ENCODE measurements around the gene GRAMD1A. TPM values are rescaled to one million over a fixed set of nuclear protein-coding genes. Genes with fewer than 3 reads are reported as not detected.

GRAMD1A gene
- polyA plus RNA-seq (2011; rRNA removed): 51.0 and 74.9 TPM in 2 replicates
- polyA minus RNA-seq (2011; rRNA and poly(A)+ RNA removed): 43.4 and 49.7 TPM in 2 replicates

DNA sequence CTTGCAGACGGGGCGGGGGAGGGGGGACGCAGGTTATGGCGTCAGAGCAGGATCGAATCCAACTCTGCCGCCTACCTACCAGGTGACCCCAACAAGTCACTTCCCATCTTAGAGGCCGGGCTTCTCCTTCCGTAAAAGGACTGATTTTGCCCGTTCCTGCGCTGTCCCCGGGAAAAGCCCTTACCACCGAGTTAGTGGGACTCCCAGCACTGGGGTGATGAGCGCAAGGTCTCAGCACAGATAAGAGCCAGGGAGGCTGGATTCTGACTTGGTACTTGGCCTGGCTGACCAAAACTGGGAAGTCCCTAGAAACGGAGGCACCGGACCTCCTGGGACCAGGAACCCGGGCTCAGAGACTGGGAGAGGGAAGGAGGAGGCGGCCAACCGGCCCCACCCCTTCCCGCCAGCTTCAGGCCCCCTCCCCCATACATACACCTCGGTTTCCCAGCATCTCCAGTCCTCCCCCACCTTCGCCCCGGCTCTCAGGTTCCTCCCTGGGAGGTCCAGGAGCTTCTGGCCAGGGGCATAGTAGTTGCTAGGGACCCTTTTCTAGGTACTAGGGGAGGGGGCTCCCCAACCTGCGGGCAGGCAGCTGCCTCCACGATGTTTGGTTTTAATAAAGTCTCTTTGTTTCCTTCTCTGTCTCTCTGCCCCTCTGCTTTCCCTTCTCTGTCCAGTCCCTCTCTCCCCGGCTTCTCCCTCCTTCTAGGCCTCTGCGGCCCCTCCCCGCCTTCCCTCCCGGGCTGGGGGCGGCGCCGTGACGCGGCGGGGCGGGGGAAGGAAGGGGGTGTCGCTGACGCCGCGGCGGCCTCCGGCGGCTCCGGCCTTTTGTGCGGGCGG is at the start of gene GRAMD1A:
GRAMD1A (plus strand) TSS at position 826 of the 840 bp plus-strand sequence. CDS start 156 bp downstream, outside the sequence.
- ChIA-PET CTCF (interaction anchor here (0.6 to 2.6 kb wide), 7 partner anchors 10 to 142 kb away, joined by 3 to 16 read pairs (median 3); no protein-coding TSS in a partner anchor), POLR2A (no interaction called here)
- DNase-seq (ENCODE audit: low read depth): peak; percentile 38
- TF ChIP-seq, protein P1, sequence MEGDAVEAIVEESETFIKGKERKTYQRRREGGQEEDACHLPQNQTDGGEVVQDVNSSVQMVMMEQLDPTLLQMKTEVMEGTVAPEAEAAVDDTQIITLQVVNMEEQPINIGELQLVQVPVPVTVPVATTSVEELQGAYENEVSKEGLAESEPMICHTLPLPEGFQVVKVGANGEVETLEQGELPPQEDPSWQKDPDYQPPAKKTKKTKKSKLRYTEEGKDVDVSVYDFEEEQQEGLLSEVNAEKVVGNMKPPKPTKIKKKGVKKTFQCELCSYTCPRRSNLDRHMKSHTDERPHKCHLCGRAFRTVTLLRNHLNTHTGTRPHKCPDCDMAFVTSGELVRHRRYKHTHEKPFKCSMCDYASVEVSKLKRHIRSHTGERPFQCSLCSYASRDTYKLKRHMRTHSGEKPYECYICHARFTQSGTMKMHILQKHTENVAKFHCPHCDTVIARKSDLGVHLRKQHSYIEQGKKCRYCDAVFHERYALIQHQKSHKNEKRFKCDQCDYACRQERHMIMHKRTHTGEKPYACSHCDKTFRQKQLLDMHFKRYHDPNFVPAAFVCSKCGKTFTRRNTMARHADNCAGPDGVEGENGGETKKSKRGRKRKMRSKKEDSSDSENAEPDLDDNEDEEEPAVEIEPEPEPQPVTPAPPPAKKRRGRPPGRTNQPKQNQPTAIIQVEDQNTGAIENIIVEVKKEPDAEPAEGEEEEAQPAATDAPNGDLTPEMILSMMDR (IDR thresholded peaks at IDR 0.05; ENCODE audit: insufficient read depth, low read depth, low read length): no peak
- Histone ChIP-seq H3K36me3 (ENCODE audit: control insufficient read depth, insufficient read depth, low read length) (no peaks in the 10 kb centered on the region), H3K27me3 (ENCODE audit: control insufficient read depth, insufficient read depth, low read length) (no peaks in the 10 kb centered on the region), H3K4me3 (ENCODE audit: low read depth, low read length) (peak within 1 kb of the TSS; percentile 87)

GRCh38 chr19:34953092-34953491 is 47.0 kb upstream of the GRAMD1A start:
- Histone ChIP-seq H3K36me3 (ENCODE audit: control insufficient read depth, insufficient read depth, low read length) (peaks cover 8% of the 10 kb centered on the region), H3K27me3 (ENCODE audit: control insufficient read depth, insufficient read depth, low read length) (no peaks in the 10 kb centered on the region), H3K4me3 (ENCODE audit: low read depth, low read length) (no peak overlapping the region)
- TF ChIP-seq, protein P1 (IDR thresholded peaks at IDR 0.05; ENCODE audit: insufficient read depth, low read depth, low read length): no peak
- CTCF ChIA-PET: no interaction called here
- DNase-seq (ENCODE audit: low read depth): no peak
- POLR2A ChIA-PET: no interaction called here

- Histone ChIP-seq H3K27me3 (ENCODE audit: control insufficient read depth, insufficient read depth, low read length) (no peaks in the 10 kb centered on the region), H3K36me3 (ENCODE audit: control insufficient read depth, insufficient read depth, low read length) (peaks cover 20% of the 10 kb centered on the region), H3K4me3 (ENCODE audit: low read depth, low read length) (no peak overlapping the region)
- ChIA-PET CTCF (interaction anchor here (1.0 kb wide), 1 partner anchor 15 kb away, joined by 3 read pairs; no protein-coding TSS in a partner anchor), POLR2A (no interaction called here)
- TF ChIP-seq, protein P1 (IDR thresholded peaks at IDR 0.05; ENCODE audit: insufficient read depth, low read depth, low read length): no peak
- DNase-seq (ENCODE audit: low read depth): no peak
Observed at GRCh38 chr19:34957830-34958751, 42.0 kb upstream of the GRAMD1A start.

- peaks cover 20% of the 10 kb centered on the region for H3K36me3 ChIP-seq (ENCODE audit: control insufficient read depth, insufficient read depth, low read length)
- H3K27me3 ChIP-seq (ENCODE audit: control insufficient read depth, insufficient read depth, low read length): no peaks in the 10 kb centered on the region
- TF ChIP-seq, protein P1 (IDR thresholded peaks at IDR 0.05; ENCODE audit: insufficient read depth, low read depth, low read length): no peak
- ChIA-PET POLR2A (no interaction called here), CTCF (interaction anchor here (5.8 kb wide), 1 partner anchor 14 kb away, joined by 31 read pairs; no protein-coding TSS in a partner anchor)
- H3K4me3 ChIP-seq (ENCODE audit: low read depth, low read length): no peak overlapping the region
- DNase-seq (ENCODE audit: low read depth): no peak
Observed at GRCh38 chr19:34959021-34959420, 41.1 kb upstream of the GRAMD1A start.

Measured in BJ (cell line).